HUDEP-2 (cell line): ENCODE data around the gene RGS11.
"Not testable (repeated sequence)": the region's sequence is repeated elsewhere in the genome, so short reads cannot be mapped to it uniquely, and the experiment has no call there.

Source experiments
- DNase-seq, 76 experiments: peaks; one replicate each; lab custom pipeline; 2025; ENCODE audit not compliant: unreplicated experiment in 76 of 76; lab: John Stamatoyannopoulos, UW

The RGS11 gene

DNA sequence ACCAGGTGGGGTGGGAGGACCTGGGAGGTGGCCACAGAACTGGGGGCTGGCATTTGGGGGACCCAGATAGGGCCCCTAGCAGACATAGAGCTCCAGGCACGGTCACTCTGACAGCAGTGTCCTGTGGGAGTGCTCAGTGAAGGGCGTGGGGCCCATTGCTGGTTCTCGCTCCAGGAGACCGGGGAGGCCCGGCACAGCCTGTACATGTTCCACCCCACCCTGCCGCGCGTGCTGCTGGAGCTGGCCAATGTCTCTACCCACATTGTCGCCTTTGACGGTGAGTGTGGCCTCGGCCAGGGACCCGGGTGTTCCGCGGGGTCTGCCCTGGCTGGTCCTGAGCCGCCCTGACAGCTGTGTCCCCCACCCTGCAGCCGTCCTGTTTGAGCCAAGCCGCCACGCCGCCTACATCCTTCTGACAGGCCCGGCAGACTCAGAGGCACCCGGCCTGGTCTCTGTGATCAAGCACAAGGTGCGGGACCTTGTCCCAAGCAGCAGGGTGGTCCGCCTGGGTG, 11.2 kb downstream of the RGS11 start:
- no peak for DNase-seq

GRCh38 chr16:263944-264343, 11.8 kb downstream of the RGS11 start:
- DNase-seq = no peak

DNA sequence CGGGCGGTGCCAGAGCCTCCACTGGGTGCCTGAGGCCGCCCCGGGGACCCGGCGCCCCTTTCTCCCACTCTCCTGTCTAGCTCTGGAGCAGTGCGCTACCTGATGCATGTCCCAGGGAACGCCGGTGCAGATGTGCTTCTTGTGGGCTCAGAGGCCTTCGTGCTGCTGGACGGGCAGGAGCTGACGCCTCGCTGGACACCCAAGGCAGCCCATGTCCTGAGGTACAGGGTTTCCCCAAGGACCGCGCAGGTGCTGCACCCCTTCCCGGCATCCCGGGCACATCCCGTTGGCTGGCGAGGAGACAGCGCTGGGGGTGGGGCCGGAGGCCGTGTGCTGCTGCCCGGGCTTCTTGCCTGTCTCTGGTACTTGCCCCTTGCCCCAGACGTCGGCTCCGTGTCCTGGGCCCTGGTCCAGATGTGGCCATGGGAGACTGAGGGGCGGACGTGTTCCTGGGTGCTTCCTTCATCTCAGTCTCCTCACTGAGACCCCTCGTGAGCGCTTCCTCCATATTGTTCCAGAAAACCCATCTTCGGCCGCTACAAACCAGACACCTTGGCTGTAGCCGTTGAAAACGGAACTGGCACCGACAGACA, 12.5 kb downstream of the RGS11 start:
- no peak for DNase-seq

DNA sequence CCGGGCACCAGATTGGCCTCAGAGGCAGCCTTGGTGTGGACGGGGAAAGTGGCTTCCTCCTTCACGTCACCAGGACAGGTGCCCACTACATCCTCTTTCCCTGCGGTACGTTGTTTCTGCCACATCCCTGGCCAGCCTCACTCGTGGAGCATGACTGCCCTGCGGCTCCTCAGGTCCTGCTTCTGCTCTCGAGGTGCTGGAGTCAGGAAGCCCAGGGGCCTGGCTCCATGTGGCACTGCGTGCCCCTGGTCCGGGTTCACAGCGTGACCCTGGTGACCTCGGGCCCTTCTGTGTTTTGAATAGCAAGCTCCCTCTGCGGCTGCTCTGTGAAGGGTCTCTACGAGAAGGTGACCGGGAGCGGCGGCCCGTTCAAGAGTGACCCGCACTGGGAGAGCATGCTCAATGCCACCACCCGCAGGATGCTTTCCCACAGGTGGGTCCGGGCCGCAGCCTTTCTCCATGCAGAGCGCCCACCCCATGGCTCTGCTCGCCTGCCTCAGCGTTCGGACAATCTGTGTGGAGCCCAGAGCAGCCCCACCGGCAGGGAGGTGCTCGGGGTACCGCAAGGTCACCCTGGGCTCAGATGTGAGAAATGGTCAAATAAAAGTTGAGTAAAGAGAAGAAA, 13.5 kb downstream of the RGS11 start:
- no peak for DNase-seq

DNA sequence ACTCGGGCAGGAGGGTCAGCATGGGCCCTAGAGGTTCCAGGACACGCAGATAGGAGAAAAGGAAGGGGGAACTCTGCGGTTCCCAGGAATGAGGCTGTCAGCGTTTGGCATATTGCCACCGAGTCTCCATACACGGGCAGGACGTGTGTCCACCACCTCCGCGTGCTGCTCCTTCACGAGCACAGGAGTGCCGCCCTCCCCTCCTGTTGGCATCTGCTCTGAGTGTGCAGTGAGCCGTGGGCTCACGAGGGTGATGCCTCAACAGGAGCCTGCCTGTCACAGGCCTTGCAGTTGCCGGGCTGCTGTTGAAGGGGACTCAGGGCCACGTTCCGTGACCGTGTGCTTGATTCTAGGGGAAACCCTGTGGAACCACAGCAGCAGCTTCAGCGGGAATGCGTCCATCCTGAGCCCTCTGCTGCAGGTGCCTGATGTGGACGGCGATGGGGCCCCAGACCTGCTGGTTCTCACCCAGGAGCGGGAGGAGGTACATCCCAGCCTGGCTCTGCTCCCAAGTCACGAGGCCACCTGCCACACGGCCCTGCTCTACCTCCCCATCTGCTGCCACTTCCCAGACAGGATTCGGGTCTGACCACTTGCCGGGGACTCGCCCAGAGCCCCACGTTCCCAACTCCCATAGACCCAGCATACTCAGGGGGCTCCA, 14.6 kb downstream of the RGS11 start:
- DNase-seq = no peak

DNA sequence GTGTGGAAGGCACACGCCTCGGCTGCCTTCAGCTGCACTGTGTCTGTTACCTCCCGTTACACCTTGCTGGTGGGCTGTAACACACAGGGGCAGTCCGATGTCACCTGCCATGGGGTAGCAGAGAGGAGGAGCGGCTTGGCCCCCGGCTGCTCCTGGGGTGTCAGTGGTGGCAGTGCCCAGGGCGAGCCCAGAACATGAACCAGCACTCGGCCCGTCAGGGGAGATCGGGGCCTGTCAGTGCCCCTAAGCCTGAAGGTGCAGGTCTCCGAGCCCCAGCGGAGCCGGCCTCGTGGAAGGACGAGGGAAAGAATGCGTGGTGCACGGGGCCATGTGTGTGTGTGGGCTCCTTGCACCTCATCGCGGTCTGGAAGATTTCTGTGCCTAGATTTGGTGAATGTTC, 15.4 kb downstream of the RGS11 start:
- no peak for DNase-seq

- DNase-seq = no peak
Measured at GRCh38 chr16:259814-260253, 15.9 kb downstream of the RGS11 start.

DNA sequence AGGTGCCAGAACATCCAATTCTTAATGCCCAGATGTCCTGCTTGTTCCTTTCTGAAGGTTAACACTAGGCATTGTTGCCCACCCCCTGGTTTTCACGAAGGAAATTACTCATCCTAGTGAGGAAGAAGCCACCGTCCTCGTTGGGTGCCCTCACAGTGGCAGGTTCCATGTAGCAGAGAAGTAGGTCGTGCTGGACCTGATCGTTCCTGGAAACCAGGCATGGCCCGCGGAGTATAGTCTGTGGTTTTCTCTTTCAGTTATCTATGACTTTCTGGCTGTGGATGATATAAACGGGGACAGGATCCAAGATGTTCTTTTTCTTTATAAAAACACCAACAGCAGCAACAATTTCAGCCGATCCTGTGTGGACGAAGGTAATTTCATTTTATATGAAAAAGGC, 16.5 kb downstream of the RGS11 start:
- DNase-seq = peak in 6 of 76 experiments; percentile 7 to 53 (median 30)

DNA sequence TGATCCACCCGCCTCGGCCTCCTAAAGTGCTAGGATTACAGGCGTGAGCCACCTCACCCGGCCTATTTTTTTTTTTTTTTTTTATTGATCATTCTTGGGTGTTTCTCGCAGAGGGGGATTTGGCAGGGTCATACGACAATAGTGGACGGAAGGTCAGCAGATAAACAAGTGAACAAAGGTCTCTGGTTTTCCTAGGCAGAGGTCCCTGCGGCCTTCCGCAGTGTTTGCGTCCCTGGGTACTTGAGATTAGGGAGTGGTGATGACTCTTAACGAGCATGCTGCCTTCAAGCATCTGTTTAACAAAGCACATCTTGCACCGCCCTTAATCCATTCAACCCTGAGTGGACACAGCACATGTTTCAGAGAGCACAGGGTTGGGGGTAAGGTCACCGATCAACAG, 17.7 kb downstream of the RGS11 start:
- not testable (repeated sequence) for DNase-seq

DNA sequence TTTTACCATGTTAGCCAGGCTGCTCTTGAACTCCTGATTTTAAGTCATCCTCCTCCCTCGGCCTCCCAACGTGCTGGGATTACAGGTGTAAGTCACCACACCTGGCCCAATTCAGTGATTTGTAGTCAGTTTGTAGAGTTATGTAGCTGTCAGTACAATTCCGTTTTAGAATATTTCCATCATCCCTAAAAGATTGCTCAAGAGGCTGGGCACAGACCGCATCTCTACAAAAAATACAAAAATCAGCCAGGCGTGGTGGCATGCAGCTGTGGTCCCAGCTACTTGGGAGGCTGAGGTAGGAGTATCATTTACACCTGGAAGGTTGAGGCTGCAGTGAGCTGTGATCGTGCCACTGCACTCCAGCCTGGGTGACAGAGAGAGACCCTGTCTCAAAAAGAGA, 20.6 kb downstream of the RGS11 start:
- no peak for DNase-seq

DNA sequence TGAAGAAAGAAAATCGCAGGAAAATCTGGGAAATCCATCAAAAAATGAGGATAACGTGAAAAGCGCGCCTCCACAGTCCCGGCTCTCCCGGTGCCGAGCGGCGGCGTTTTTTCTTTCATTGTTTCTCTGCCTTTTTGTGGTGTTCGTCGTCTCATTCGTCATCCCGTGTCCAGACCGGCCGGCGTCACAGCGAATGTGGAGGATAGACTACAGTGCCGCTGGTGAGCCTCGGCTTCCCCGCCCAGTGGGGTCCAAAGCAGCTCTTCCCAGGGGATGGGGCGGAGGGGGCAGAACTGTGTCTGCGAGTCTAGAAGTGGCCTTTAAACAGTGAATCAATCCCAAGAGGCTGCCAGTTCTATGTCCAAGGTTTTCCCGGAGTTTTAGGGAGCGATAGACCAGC, 21.3 kb downstream of the RGS11 start:
- DNase-seq = no peak

DNA sequence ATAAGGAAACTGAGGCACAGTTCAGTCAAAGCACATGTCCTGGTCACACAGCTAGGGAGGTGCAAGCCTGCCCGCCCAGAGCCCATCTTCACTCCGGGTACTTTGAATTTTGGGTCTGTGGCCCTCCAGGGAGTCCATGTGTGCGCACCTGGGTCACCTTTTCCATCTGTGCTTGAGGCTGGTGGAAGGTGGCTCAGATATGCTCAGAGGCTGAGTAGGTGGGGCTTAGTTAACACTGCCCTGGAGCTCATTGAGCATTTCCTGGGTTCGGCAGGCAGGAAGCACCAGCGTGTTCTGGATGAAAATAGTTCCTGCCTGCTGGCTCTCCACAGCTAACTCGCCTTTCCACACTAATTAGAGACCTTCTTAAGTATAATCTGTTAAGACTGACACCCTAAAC, 21.9 kb downstream of the RGS11 start:
- DNase-seq = no peak

- no peak for DNase-seq
Measured at GRCh38 chr16:252366-253337, 23.1 kb downstream of the RGS11 start.

- no peak for DNase-seq
Measured at GRCh38 chr16:249431-249830, 26.3 kb downstream of the RGS11 start.

- no peak for DNase-seq
Measured at GRCh38 chr16:247027-247426, 28.7 kb downstream of the RGS11 start.

- no peak for DNase-seq
Measured at GRCh38 chr16:245105-245504, 30.6 kb downstream of the RGS11 start.

DNA sequence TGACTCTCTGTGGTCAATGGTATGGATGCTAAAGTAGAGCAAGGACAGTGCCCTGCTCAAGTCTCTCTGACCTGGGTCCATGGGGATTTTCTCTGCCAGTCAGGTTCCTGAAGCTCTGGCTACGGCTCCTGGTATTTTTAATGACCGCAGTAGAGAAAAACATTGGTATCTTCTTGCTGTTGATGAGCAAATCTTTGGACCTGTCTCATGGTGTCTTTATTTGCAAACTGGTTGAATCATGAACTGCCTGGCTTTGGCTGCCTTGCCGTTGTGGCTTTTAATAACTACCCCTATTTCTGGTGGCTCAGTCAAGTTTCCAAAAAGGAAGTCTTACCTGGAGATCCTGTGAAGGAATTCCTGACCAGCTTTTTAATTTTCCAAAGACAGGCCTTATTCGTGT, 32.4 kb downstream of the RGS11 start:
- DNase-seq = no peak

GRCh38 chr16:242281-242680, 33.5 kb downstream of the RGS11 start:
- no peak for DNase-seq

DNA sequence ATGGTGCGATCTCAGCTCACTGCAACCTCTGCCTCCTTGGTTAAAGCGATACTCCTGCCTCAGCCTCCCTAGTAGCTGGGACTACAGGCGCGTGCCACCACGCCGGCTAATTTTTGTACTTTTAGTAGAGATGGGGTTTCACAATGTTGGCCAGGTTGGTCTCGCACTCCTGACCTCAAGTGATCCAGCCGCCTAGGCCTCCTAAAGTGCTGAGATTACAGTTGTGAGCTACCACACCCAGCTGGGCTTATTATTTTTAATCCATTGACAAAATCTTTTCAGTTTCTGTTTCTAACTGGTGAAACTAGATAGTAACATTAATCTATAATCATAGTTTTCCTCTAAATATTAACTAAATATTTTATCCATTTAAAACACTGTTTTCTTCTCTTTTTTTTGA, 35.2 kb downstream of the RGS11 start:
- DNase-seq = no peak

DNA sequence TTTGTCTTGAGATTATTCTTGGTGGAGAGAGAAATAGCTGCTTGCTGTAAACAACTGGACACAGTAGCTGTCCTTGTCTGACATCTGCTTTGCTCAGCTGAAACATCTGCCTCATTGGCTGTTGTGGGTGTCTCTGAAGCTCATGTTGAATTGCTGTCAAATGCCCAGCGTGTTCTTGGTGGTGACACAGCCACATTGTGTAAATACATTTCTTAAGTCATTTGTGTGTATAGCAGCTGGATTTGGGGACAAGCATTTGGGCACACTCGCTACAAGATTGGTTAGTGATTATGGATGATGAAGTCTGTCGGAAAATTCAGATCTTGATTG, 35.8 kb downstream of the RGS11 start:
- no peak for DNase-seq
